C4-2B (cell line): Measurements from ENCODE around the gene SOCS7.

Experiments
- CTCF ChIP-seq: fragments of 450-650 bp; conservative IDR thresholded peaks from 2 replicates; pipeline ENCODE4 v1.5.1; 2017; ENCODE audit warnings: mild to moderate bottlenecking
- ZFX ChIP-seq: fragments of 450-650 bp; IDR thresholded peaks from 2 replicates; pipeline ENCODE4 v1.6.1; 2017

GRCh38 chr17:38428112-38428642 lies 76.5 kb downstream of the SOCS7 start, which contains the start of gene ARHGAP23:
- TF ChIP-seq CTCF (no peak), ZFX (no peak)
